GM21737 (cell line): Measurements from ENCODE around the gene AEBP2.
"Not testable (repeated sequence)": the region's sequence is repeated elsewhere in the genome, so short reads cannot be mapped to it uniquely, and the experiment has no call there.

Source experiments
- ATAC-seq: cut with Tn5 transposase; IDR thresholded peaks from one replicate; pipeline ENCODE4 v1.9.1; 2021; ENCODE audit warnings: mild to moderate bottlenecking, moderate library complexity; ENCODE audit not compliant: unreplicated experiment

Gene AEBP2, protein sequence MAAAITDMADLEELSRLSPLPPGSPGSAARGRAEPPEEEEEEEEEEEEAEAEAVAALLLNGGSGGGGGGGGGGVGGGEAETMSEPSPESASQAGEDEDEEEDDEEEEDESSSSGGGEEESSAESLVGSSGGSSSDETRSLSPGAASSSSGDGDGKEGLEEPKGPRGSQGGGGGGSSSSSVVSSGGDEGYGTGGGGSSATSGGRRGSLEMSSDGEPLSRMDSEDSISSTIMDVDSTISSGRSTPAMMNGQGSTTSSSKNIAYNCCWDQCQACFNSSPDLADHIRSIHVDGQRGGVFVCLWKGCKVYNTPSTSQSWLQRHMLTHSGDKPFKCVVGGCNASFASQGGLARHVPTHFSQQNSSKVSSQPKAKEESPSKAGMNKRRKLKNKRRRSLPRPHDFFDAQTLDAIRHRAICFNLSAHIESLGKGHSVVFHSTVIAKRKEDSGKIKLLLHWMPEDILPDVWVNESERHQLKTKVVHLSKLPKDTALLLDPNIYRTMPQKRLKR

DNA sequence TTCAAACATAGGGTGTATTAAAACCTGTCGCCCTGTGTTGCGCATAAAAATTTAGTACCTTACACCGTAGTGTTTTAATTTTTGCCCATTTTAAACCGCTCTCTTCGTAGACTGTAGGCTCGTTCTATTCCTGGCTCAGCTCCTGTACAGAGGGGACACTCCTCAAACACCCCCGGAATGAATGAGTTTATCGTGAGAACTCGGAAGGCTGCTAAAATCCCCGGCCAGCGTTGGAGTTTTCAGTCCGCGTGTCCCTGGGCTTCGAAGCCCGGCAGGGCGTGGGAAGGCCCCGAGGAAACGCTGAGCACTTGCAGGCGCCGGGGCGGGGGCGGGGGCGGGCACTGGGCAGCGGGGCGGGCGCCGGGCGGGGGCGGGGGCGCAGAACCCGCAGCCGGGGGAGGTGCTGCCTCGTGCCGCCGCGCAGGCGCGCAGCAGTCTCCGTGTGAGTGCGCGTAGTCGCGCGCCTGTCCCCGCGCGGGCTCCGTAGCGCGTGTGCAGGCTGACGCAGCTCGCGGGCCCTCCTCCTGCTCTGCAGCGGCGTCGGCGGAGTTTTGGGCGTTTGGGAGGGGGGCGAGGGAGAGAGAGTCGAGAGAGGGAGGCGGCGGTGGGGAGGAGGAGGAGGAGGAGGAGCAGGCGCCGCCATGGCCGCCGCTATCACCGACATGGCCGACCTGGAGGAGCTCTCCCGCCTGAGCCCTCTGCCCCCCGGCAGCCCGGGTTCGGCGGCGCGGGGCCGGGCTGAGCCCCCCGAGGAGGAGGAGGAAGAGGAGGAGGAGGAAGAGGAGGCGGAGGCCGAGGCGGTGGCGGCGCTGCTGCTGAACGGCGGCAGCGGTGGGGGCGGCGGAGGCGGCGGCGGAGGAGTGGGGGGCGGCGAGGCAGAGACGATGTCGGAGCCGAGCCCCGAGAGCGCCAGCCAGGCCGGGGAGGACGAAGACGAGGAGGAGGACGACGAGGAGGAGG is at the start of gene AEBP2:
TSS of gene AEBP2 (plus strand) at position 434 of the 960 bp plus-strand sequence. CDS start at position 642, 208 bp downstream.
- peak; percentile 79 for ATAC-seq

GRCh38 chr12:19390051-19390598 is 49.2 kb upstream of the AEBP2 start:
- ATAC-seq = no peak

DNA sequence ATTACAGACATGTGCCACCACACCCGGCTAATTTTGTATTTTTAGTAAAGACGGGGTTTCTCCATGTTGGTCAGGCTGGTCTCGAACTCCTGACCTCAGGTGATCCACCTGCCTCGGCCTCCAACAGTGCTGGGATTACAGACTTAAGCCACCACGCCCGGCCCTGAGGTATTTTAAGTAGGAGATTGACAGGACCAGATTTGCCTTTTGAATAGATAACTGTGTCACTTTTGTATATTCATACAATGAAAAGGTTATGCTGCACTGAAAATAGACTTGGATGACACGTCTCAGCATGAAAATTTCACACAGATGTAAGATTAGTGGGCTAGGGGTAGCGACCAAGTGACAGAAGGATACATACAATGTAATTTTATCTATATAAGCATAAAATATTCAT is 46.6 kb upstream of the AEBP2 start:
- not testable (repeated sequence) for ATAC-seq

GRCh38 chr12:19394385-19394784 is 44.9 kb upstream of the AEBP2 start:
- no peak for ATAC-seq

- ATAC-seq = no peak
Measured at GRCh38 chr12:19397534-19397933, 41.8 kb upstream of the AEBP2 start.

DNA sequence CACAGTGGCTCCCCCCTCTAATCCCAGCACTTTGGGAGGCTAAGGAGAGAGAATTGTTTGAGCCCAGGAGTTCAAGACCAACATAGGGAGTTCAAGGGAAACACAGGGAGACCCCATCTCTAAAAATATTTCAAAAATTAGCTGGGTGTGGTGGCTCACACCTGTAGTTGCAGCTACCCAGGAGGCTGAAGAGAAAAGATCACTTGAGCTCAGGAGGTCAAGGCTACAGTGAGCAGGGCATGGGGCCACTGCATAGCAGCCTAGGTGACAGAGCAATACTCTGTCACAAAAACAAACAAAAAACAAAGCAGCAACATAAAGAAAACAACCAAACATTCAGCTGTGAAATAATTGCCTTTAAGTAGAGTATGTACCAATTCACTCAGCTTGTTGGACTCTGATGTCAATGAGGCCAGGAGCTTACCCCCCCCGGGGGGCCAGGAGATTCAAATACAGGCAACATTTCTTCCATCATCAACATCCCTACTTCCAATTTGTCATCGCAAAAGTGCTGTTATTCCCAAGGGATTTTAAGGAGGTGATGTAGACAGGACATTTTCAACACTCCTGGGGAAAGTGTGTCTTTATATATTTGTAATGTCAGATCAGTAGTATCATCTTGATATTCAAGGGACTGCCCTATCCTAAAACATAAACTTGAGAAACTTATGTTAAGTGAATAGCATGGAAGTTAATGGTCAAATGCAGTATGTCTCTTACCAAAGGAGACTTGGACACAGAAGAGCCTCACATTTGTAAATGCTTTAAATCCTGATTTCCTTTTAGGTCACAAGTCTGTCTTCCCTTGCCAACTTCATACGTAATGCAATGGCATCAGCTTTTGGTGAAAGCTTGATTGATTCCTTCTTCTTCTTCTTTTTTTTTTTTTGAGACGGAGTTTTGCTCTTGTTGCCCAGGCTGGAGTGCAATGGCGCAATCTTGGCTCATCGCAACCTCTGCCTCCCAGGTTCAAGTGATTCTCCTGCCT is 40.6 kb upstream of the AEBP2 start:
- no peak for ATAC-seq

GRCh38 chr12:19400649-19401285 is 38.5 kb upstream of the AEBP2 start:
- not testable (repeated sequence) for ATAC-seq

DNA sequence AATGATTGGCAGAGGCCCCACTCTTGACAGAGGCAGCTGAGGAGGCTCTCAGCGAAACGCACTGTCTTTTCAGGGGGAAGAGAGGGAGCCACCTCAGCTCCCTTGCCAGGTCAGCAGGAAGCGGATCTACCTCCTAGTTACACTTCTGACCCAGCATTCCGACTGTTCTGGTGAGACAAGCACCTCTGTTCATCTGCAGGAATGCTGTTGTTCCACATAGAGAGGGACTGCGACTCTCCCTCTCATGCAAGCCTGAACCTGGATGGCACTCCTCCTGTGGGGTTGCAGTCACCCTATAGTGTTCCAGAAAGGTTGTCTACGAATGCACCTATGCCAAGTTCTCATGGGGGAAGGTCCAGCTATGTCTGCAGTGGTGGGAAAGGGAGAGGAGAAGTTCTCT is 37.1 kb upstream of the AEBP2 start:
- no peak for ATAC-seq

DNA sequence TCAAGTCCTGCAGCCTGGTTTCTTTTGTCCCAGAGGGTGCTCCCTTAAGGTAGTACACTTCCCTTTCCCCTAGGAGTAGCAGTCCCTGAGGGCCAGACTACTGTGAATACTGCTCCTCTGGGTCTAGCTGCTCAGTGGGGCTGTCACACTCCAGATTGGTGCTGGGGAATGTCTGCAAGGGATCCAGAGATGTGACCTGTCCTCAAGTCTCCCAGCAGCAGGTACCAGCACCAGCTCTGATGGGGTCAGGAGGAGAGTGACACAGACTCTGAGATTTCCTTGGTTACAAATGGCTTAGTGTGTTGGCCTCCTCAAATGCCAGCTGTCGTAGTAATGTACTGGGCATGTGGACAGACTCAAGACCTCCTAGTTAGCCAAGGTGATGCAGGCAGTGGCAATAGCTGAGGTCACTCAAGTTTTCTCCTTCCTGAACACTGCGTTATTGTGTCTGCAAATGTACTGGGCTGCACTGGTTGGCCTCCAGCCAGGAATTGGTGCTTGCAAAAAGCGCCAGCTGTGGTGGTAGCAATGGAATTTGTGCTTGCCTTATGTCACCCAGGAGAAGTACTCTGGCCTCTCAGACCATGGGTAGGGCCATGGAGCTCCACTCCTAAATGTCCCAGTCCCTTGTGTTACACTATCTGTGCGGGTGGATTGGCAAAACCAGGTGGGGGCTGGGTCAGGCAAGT is 36.4 kb upstream of the AEBP2 start:
- ATAC-seq = no peak

DNA sequence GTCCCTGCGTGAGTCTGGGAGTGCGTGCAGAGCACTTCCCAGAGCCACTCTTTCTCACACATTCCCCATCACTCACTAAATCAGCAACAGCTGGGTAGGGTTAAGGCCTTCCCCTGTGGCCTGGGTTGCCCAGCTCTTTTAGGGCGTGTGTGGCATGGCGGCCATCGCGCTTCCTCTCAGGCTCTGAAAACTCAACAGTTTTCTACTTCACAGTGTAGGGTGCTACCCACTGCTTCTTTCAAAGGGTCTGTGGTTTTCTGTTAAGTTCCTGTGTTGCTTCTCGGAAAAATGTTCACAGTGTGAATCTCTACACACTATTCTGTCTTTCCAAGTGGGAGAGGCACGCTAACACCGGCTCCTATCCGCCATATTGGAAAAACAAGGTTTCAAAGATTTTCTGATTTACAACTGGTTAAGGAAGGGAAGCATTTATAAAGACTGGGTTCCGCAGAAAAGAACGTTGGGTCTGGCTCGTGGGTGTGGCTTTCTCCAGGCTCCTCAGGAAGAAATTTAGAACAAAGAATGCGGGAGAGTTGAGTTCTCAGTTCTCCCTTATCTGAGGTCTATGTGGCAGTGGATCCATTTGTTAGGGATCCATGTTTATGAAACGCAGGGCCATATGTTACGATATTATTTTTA is 34.9 kb upstream of the AEBP2 start:
- ATAC-seq = no peak

DNA sequence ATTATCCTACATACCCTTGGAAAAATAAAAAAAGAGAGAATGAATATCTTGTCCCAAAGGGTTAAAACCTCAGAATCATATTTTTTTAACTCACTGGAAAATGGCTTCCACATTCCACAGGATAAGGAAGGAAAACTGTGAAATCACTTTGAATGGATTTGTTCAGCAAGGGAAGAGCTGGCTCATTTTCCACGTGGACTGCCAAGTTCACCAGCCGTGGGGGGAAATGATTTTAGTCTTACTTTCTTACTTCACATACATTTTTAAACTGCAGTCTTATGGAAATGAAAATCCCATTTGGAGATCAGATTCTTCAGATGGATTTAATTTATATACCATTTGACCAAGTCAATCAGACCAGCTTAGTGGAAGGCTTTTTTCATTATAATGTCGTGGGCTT is 29.9 kb upstream of the AEBP2 start:
- no peak for ATAC-seq

GRCh38 chr12:19410211-19410610 is 29.1 kb upstream of the AEBP2 start:
- ATAC-seq = no peak

DNA sequence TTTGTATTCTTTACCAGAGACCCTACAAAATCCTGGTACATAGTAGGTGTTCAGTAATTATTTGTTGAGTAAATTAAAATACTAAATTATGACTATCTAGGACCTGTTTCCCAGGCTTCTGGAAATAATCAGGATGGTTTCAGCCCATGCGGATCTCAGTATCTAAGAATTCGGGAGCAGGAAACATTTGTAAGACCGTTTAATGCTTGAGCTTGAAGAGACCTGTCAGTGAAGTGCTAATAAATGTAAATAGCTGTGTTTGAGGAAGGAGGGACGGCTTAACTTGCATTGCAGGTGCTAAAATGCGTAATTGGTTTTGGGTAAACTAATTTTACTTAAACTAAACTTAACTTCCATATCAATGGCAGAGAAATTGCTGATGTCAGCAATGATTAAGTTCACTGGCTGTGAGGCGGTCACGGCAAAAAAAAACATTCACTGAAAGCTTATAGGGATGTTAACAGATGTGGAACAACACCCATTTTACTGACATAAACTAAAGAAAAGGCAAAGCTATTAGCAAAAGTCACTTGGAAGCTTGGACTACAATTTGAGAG is 28.6 kb upstream of the AEBP2 start:
- ATAC-seq = no peak

- no peak for ATAC-seq
Measured at GRCh38 chr12:19411234-19412204, 27.8 kb upstream of the AEBP2 start.

- no peak for ATAC-seq
Measured at GRCh38 chr12:19412844-19413243, 26.4 kb upstream of the AEBP2 start.

DNA sequence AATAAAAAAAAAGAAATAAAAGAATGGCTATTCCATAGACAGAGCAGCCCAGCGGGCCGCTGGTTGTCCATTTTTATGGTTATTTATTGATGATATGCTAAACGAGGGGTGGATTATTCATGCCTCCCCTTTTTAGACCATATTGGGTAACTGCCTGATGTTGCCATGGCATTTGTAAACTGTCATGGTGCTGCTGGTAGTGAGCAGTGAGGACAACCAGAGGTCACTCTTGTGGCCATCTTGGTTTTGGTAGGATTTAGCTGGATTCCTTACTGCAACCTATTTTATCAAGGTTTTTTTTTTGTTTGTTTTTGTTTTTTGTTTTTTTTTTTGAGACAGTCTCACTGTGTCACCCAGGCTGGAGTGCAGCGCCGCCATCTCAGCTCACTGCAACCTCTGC is 25.7 kb upstream of the AEBP2 start:
- not testable (repeated sequence) for ATAC-seq

DNA sequence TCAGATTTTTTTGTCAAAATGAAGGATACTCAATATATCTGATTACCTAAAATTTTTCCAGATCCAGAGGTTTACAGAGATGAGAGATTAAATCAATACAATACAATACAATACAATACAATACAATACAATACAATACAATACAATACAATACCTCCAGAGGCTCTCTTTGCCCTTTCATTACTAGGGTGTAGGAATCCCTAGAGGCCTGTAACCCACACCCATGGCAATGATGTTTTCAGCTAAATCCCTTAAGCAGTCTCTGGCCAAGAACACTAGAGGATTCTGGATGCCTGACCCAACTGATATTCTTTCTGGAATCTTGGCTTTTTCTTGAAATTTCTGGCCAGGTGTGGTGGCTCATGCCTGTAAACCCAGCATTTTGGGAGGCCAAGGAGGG is 23.7 kb upstream of the AEBP2 start:
- no peak for ATAC-seq
